HepG2 (cell line): ENCODE data around the gene LUC7L. TPM values are rescaled to one million over a fixed set of nuclear protein-coding genes. Genes with fewer than 3 reads are reported as not detected.
A peak's percentile ranks its signal among the peaks of the same experiment; 100 is the strongest.

Experiments used
- AKNA ChIP-seq: sonication (generic); formaldehyde crosslinking; IDR thresholded peaks from 2 replicates; pipeline ENCODE4 v1.4.0; 2020; ENCODE audit warnings: missing genetic modification reagents, borderline replicate concordance
- CBX2 ChIP-seq, 2 experiments: fragments of 200-600 bp in 1 of 2; sonication (generic); formaldehyde crosslinking in 1 of 2; IDR thresholded peaks; 2 replicates each; pipeline versions ENCODE4 v1.7.0 to v1.8.1; 2018 to 2022; ENCODE audit warnings: low read depth in 2 of 2, low read length in 1 of 2, mild to moderate bottlenecking in 1 of 2, missing genetic modification reagents in 1 of 2
- MAFF ChIP-seq: IDR thresholded peaks from 2 replicates; pipeline ENCODE4 v1.6.1; 2011; ENCODE audit warnings: low read depth, low read length, improper control_type of control experiment
- MED8 ChIP-seq: sonication (generic); formaldehyde crosslinking; IDR thresholded peaks from 2 replicates; pipeline ENCODE4 v1.8.1; 2023; ENCODE audit warnings: mild to moderate bottlenecking, missing genetic modification reagents; ENCODE audit not compliant: insufficient replicate concordance
- NAIF1 ChIP-seq: sonication (generic); formaldehyde crosslinking; IDR thresholded peaks from 2 replicates; pipeline ENCODE4 v1.5.0; 2020; ENCODE audit warnings: mild to moderate bottlenecking, missing genetic modification reagents, borderline replicate concordance
- NFIC ChIP-seq: IDR thresholded peaks from 2 replicates; pipeline ENCODE4 v1.6.1; 2012; ENCODE audit warnings: mild to moderate bottlenecking, low read length, inconsistent platforms
- SATB2 ChIP-seq: sonication (generic); formaldehyde crosslinking; IDR thresholded peaks from 2 replicates; pipeline ENCODE4 v1.5.0; 2020; ENCODE audit warnings: missing genetic modification reagents
- SPEN ChIP-seq: sonication (generic); formaldehyde crosslinking; IDR thresholded peaks from 2 replicates; pipeline ENCODE4 v1.5.1; 2020; ENCODE audit warnings: low read depth, mild to moderate bottlenecking, missing genetic modification reagents
- ZBTB20 ChIP-seq: sonication (generic); formaldehyde crosslinking; IDR thresholded peaks from 2 replicates; pipeline ENCODE4 v1.8.1; 2023; ENCODE audit warnings: missing genetic modification reagents, low read depth, mild to moderate bottlenecking, borderline replicate concordance
- ZEB1 ChIP-seq: IDR thresholded peaks from 2 replicates; pipeline ENCODE4 v1.6.1; 2012; ENCODE audit warnings: mild to moderate bottlenecking, low read depth, inconsistent platforms; ENCODE audit not compliant: insufficient replicate concordance
- ZFYVE20 ChIP-seq: sonication (generic); formaldehyde crosslinking; IDR thresholded peaks from 2 replicates; pipeline ENCODE4 v1.8.0; 2023; ENCODE audit warnings: low read depth, mild to moderate bottlenecking, moderate library complexity, missing genetic modification reagents, borderline replicate concordance
- ZNF124 ChIP-seq: sonication (generic); formaldehyde crosslinking; IDR thresholded peaks from 2 replicates; pipeline ENCODE4 v1.4.0; 2020; ENCODE audit warnings: missing genetic modification reagents
- ZNF292 ChIP-seq: sonication (generic); formaldehyde crosslinking; IDR thresholded peaks from 2 replicates; pipeline ENCODE4 v1.8.1; 2022; ENCODE audit warnings: mild to moderate bottlenecking, low read depth, missing genetic modification reagents, borderline replicate concordance
- ZNF34 ChIP-seq: sonication (generic); formaldehyde crosslinking; IDR thresholded peaks from 2 replicates; pipeline ENCODE4 v1.4.0; 2020; ENCODE audit warnings: mild to moderate bottlenecking, missing genetic modification reagents, borderline replicate concordance
- ZNF354B ChIP-seq: sonication (generic); formaldehyde crosslinking; IDR thresholded peaks from 2 replicates; pipeline ENCODE4 v1.8.0; 2022; ENCODE audit warnings: mild to moderate bottlenecking, missing genetic modification reagents
- ZNF678 ChIP-seq: sonication (generic); formaldehyde crosslinking; IDR thresholded peaks from 2 replicates; pipeline ENCODE4 v1.4.0; 2020; ENCODE audit warnings: mild to moderate bottlenecking, missing genetic modification reagents
- polyA plus RNA-seq, 8 experiments: library from polyadenylated mRNA; depleted of rRNA in 3 of 8; stranded (reverse) in 7 of 8; unstranded in 1 of 8; fragments of >200 nt; fragmentation: Illumina TruSeq in 4 of 8; extraction: Trizol in 4 of 8; gene quantifications; 2 replicates each; pipeline versions ENCODE4 v1.2.1 to v1.2.3, GENCODE V29; 2011 to 2016; ENCODE audit warnings: low read depth in 4 of 8, missing spikeins in 1 of 8, mixed read lengths in 1 of 8; ENCODE audit not compliant: insufficient read depth in 1 of 8
- total RNA-seq, 5 experiments: library from RNA; depleted of rRNA; stranded (reverse); fragments of >200 nt; fragmentation: Illumina TruSeq; extraction: Trizol; gene quantifications; 2 replicates each; pipeline ENCODE4 v1.2.3, GENCODE V29; 2016; ENCODE audit warnings: low read depth in 1 of 5
- TF ChIP-seq, protein P1 (sequence below): sonication (generic); formaldehyde crosslinking; IDR thresholded peaks from 2 replicates; pipeline ENCODE4 v1.8.0; 2022; ENCODE audit warnings: mild to moderate bottlenecking, missing genetic modification reagents, borderline replicate concordance
- TF ChIP-seq, protein P2 (sequence below): sonication (generic); formaldehyde crosslinking; conservative IDR thresholded peaks from 2 replicates; pipeline ENCODE4 v1.8.0; 2022; ENCODE audit warnings: missing genetic modification reagents

LUC7L gene
- total and polyA plus RNA-seq, 2 of the 13 experiments (the other 11 are each of a cell fraction or from before 2014, with no cell fraction given) = 48.7 to 56.9 TPM

GRCh38 chr16:180681-181564 lies 48.3 kb downstream of the LUC7L start (continued):
- peak; percentile 97; the same call in 1 of the 2 replicates for TF ChIP-seq NAIF1 (CRISPR knock-in tag)
- peak; percentile 95 for TF ChIP-seq ZNF34 (CRISPR knock-in tag)
- TF ChIP-seq ZNF124 (CRISPR knock-in tag) = peak; percentile 94
- no peak for TF ChIP-seq NFIC
- no peak for TF ChIP-seq ZEB1
- 0 out of 2 replicates have a peak, but pooled peaks have one; percentile 78 for TF ChIP-seq AKNA
- TF ChIP-seq ZNF678 = peak; percentile 95
- peak; percentile 94 for TF ChIP-seq SATB2 (CRISPR knock-in tag)
- TF ChIP-seq CBX2 (IDR thresholded peaks at IDR 0.05; ENCODE audit: low read depth, low read length) = no peak
- no peak for TF ChIP-seq CBX2 (CRISPR knock-in tag; IDR thresholded peaks at IDR 0.05; ENCODE audit: low read depth)
- peak; percentile 89; the same call in 1 of the 2 replicates for TF ChIP-seq ZBTB20
- TF ChIP-seq ZFYVE20 = peak; percentile 97
- peak; percentile 88; the same call in 1 of the 2 replicates for TF ChIP-seq ZNF354B (CRISPR knock-in tag)
- no peak for TF ChIP-seq MAFF
- TF ChIP-seq, protein P1, sequence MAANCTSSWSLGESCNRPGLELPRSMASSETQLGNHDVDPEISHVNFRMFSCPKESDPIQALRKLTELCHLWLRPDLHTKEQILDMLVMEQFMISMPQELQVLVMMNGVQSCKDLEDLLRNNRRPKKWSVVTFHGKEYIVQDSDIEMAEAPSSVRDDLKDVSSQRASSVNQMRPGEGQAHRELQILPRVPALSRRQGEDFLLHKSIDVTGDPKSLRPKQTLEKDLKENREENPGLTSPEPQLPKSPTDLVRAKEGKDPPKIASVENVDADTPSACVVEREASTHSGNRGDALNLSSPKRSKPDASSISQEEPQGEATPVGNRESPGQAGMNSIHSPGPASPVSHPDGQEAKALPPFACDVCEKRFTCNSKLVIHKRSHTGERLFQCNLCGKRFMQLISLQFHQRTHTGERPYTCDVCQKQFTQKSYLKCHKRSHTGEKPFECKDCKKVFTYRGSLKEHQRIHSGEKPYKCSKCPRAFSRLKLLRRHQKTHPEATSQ = peak; percentile 93
- peak; percentile 35 for TF ChIP-seq MED8 (CRISPR knock-in tag)
- no peak for TF ChIP-seq ZNF292 (CRISPR knock-in tag)
- peak; percentile 86 for TF ChIP-seq SPEN (CRISPR knock-in tag)
- TF ChIP-seq, protein P2, sequence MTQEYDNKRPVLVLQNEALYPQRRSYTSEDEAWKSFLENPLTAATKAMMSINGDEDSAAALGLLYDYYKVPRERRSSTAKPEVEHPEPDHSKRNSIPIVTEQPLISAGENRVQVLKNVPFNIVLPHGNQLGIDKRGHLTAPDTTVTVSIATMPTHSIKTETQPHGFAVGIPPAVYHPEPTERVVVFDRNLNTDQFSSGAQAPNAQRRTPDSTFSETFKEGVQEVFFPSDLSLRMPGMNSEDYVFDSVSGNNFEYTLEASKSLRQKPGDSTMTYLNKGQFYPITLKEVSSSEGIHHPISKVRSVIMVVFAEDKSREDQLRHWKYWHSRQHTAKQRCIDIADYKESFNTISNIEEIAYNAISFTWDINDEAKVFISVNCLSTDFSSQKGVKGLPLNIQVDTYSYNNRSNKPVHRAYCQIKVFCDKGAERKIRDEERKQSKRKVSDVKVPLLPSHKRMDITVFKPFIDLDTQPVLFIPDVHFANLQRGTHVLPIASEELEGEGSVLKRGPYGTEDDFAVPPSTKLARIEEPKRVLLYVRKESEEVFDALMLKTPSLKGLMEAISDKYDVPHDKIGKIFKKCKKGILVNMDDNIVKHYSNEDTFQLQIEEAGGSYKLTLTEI (CRISPR knock-in tag) = peak; percentile 43; the same call in 1 of the 2 replicates
